Peyer's patch (tissue), 4 donors: ENCODE measurements around the gene CRKL. TPM values are rescaled to one million over a fixed set of nuclear protein-coding genes. Genes with fewer than 3 reads are reported as not detected.

Source experiments
- DNase-seq, 3 donors: peaks; one replicate each; pipeline ENCODE4 v3.0.0-alpha.2; 2017 to 2019
- H3K27ac ChIP-seq, 4 donors: fragments of 200-600 bp; sonication (generic); one replicate each; pipeline ENCODE4 v1.5.1; 2016 to 2019
- H3K27me3 ChIP-seq, 2 donors: fragments of 200-600 bp; sonication (generic); one replicate each; pipeline ENCODE4 v1.5.1; 2019
- H3K36me3 ChIP-seq, 3 donors: fragments of 200-600 bp; sonication (generic); one replicate each; pipeline ENCODE4 v1.5.1; 2016 to 2019
- H3K4me1 ChIP-seq, 4 donors: fragments of 200-600 bp; sonication (generic); one replicate each; pipeline ENCODE4 v1.5.1; 2016 to 2019
- H3K4me3 ChIP-seq, 4 donors: fragments of 200-600 bp; sonication (generic); 1 replicate in 3 of 4; 2 replicates in 1 of 4; pipeline ENCODE4 v1.5.1; 2016 to 2019; ENCODE audit warnings: mild to moderate bottlenecking in 1 of 4
- H3K9me3 ChIP-seq, 4 donors: fragments of 200-600 bp; sonication (generic); one replicate each; pipeline ENCODE4 v1.5.1; 2016 to 2019; ENCODE audit warnings: mild to moderate bottlenecking in 1 of 4
- POLR2A ChIP-seq, 2 donors: fragments of 450-650 bp; IDR thresholded peaks; one replicate each; pipeline ENCODE4 v1.5.1; 2017; ENCODE audit warnings: antibody characterized with exemption in 2 of 2, mild to moderate bottlenecking in 2 of 2, moderate library complexity in 2 of 2
- total RNA-seq, 4 donors: library from RNA; depleted of rRNA; stranded (reverse); fragments of >200 nt; gene quantifications; one replicate each; pipeline ENCODE4 v1.1.0, GENCODE V29; 2016
- TF ChIP-seq, protein P1 (sequence below), 6 experiments: fragments of 450-650 bp in 4 of 6; fragments of 200-600 bp in 2 of 6; sonication (generic) in 1 of 6; IDR thresholded peaks; one replicate each; pipeline ENCODE4 v1.5.1; 2017 to 2019; ENCODE audit warnings: antibody characterized with exemption in 6 of 6, mild to moderate bottlenecking in 3 of 6, moderate library complexity in 1 of 6

Gene CRKL
- total RNA-seq, 4 donors from 2014 or later, result 39.6 to 58.8 (median 58.2) TPM

DNA sequence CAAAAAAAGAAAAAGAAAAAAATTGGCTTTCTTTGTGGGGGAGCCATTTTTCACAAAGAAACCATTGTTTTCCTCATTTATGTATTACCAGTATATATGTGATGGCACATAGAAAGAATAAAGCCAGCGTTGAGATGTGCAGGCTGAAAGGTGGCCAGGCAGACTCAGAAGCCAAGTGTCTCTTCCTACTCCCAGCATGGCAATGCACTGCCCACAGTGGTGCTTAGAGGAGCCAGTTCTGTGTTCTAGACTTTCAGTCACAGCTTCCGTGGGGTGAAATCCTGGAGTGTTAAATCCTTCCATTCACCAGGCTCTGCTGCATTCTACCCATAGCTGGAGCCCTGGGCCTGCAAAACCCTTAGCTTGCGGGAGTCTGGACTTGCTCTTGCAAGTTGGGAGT, 39.5 kb upstream of the CRKL start:
- DNase-seq, result no peak
- Histone ChIP-seq H3K27me3 (no peaks in the 10 kb centered on the region), H3K4me1 (no peaks in the 10 kb centered on the region), H3K4me3 (no peak overlapping the region), H3K27ac (no peak overlapping the region), H3K36me3 (peaks cover 0 to 54% (median 0%) of the 10 kb centered on the region in 3 donors), H3K9me3 (no peaks in the 10 kb centered on the region)
- no peak for TF ChIP-seq POLR2A (IDR thresholded peaks at IDR 0.05)
- TF ChIP-seq, protein P1, sequence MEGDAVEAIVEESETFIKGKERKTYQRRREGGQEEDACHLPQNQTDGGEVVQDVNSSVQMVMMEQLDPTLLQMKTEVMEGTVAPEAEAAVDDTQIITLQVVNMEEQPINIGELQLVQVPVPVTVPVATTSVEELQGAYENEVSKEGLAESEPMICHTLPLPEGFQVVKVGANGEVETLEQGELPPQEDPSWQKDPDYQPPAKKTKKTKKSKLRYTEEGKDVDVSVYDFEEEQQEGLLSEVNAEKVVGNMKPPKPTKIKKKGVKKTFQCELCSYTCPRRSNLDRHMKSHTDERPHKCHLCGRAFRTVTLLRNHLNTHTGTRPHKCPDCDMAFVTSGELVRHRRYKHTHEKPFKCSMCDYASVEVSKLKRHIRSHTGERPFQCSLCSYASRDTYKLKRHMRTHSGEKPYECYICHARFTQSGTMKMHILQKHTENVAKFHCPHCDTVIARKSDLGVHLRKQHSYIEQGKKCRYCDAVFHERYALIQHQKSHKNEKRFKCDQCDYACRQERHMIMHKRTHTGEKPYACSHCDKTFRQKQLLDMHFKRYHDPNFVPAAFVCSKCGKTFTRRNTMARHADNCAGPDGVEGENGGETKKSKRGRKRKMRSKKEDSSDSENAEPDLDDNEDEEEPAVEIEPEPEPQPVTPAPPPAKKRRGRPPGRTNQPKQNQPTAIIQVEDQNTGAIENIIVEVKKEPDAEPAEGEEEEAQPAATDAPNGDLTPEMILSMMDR (IDR thresholded peaks at IDR 0.05), result no peak

DNA sequence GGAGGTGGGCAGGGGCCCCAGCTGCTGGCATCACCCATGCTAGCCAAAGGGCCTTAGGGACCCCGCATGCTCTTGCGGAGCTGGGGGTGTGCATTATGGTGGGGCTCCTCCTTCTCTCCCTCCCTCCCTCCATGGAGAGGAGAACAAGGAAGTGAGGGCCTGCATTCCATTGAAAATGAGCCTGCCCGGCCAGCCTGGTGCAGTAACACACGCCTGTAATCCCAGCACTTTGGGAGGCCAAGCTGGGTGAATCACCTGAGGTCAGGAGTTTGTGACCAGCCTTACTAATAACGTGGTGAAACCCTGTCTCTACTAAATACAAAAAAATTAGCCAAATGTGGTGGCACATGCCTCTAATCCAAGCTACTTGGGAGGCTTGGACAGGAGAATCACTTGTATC, 36.0 kb upstream of the CRKL start:
- no peaks in the 10 kb centered on the region for H3K27me3 ChIP-seq
- peaks cover 0 to 17% (median 0%) of the 10 kb centered on the region in 4 donors for H3K4me1 ChIP-seq
- peaks cover 0 to 49% (median 0%) of the 10 kb centered on the region in 3 donors for H3K36me3 ChIP-seq
- TF ChIP-seq POLR2A (IDR thresholded peaks at IDR 0.05), result no peak
- TF ChIP-seq, protein P1 (IDR thresholded peaks at IDR 0.05), result no peak
- H3K4me3 ChIP-seq, result no peak overlapping the region
- no peaks in the 10 kb centered on the region for H3K9me3 ChIP-seq
- no peak for DNase-seq
- H3K27ac ChIP-seq, result no peak overlapping the region

DNA sequence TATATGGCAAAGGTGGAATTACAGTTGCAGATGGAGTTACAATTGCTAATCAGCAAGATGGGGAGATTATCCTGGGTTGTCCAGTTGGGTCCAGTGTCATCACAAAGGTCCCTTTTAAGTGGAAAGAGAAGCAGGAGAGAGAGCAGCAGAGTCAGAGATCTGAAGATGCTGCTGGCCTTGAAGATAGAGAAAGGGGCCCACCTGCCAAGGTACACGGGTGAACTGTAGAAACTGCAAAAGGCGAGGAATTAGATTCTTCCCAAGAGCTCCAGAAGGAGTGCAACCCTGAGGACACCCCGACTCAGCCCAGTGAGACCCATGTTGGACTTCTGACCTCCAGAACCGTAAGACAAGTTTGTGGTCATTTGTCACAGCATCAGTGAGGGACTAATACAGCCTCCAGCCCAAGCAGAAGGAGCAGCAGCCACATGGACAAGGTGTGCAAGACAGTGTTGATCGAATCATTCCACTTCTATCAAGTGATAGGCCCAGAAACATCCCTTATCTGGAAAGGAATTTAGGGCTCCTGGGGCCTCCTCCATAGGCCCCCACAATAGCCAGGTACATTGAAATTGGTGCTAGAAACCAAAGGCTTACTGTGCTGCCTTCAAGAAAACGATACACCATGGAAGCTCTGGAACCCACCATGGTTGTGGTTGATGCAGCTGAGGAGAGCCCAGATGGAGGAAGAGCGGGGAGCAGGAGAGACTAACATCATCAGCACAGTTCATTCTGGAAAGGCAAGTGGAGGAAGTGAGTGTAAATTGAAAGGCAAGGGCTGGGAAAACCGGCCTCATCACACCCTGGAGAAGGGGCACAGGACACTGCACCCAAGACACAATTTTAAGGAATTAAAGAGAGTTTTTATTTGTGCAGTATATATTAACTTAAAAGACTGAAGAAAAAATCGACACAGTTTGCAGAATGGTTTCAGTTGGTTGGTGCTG, 35.1 kb upstream of the CRKL start:
- peaks cover 0 to 53% (median 0%) of the 10 kb centered on the region in 3 donors for H3K36me3 ChIP-seq

DNA sequence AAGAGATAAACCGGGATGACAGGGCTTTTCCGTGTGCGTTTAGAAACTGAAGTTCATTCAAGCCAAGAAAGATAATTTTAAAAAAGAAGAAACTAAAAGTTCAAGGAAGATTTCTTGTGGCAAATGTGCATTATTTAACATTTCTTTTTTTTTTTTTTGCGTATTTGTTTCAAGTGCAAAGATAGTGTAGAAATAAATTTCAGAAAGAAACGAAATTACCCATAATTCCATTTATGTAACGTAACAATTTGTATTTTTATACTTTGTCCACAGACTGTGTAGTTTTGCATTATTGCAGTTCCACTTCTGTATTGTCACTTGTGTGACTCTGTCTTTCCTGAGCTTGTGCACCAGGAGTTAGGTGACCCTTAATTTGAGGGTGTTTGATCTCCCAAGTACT, 34.4 kb upstream of the CRKL start:
- no peak for DNase-seq
- no peak overlapping the region for H3K27ac ChIP-seq
- no peaks in the 10 kb centered on the region for H3K9me3 ChIP-seq
- no peaks in the 10 kb centered on the region for H3K27me3 ChIP-seq
- peaks cover 0 to 18% (median 0%) of the 10 kb centered on the region in 4 donors for H3K4me1 ChIP-seq
- no peak overlapping the region for H3K4me3 ChIP-seq
- TF ChIP-seq, protein P1 (IDR thresholded peaks at IDR 0.05), result no peak
- TF ChIP-seq POLR2A (IDR thresholded peaks at IDR 0.05), result no peak
- peaks cover 0 to 53% (median 0%) of the 10 kb centered on the region in 3 donors for H3K36me3 ChIP-seq

More for the DNA sequence above, 35.1 kb upstream of the CRKL start:
- Histone ChIP-seq H3K9me3 (no peaks in the 10 kb centered on the region), H3K4me1 (peaks cover 0 to 18% (median 0%) of the 10 kb centered on the region in 4 donors), H3K27me3 (no peaks in the 10 kb centered on the region), H3K27ac (no peak overlapping the region), H3K4me3 (no peak overlapping the region)
- TF ChIP-seq, protein P1 (IDR thresholded peaks at IDR 0.05), result no peak
- TF ChIP-seq POLR2A (IDR thresholded peaks at IDR 0.05), result no peak
- DNase-seq, result no peak

DNA sequence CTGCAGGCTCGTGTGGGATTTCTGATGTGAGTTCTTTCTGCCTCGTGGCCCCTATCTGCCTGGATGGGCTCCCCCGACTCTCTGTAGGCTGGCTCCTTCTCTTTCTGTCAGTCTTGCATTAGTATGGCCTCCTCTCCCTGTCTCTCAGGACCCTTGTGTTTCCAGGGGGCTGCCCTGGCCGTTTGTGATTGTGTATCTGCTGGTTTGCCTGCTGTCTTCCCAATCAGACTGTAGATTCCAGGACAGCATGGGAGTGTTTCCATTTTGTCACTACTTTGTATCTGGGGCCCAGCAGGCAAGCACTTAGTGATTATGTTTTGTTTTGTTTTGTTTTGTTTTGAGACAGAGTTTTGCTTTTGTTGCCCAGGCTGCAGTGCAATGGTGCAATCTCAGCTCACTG, 32.8 kb upstream of the CRKL start:
- peak overlapping the region in 2 of 4 donors; percentile 68 to 88 for H3K27ac ChIP-seq
- H3K4me1 ChIP-seq, result peaks cover 0 to 18% (median 0%) of the 10 kb centered on the region in 4 donors
- no peaks in the 10 kb centered on the region for H3K27me3 ChIP-seq
- no peaks in the 10 kb centered on the region for H3K9me3 ChIP-seq
- TF ChIP-seq, protein P1 (IDR thresholded peaks at IDR 0.05), result no peak
- TF ChIP-seq POLR2A (IDR thresholded peaks at IDR 0.05), result no peak
- no peak overlapping the region for H3K4me3 ChIP-seq
- peaks cover 0 to 65% (median 0%) of the 10 kb centered on the region in 3 donors for H3K36me3 ChIP-seq
- DNase-seq, result no peak
